Activated CD8-positive, alpha-beta T cell treated with anti-CD3 and anti-CD28 coated beads, Interleukin-2, amount 10 ng/mL, durations not matched to agents 7 days and 5 days (primary cell): ENCODE measurements around the gene GOLGB1. TPM values are rescaled to one million over a fixed set of nuclear protein-coding genes. Genes with fewer than 3 reads are reported as not detected.

Experiments used
- ATAC-seq: fragments of 150-1000 bp; cut with Tn5 transposase; one replicate; pipeline ENCODE4 v1.10.0; 2021; ENCODE audit warnings: moderate library complexity
- CTCF ChIA-PET: fragments of 350-600 bp; sonication (Branson Sonifier 250); formaldehyde crosslinking; loops from one replicate; lab custom pipeline; 2021; ENCODE audit warnings: antibody characterized with exemption; lab: Charles Lee
- POLR2A ChIA-PET: fragments of 350-600 bp; sonication (Branson Sonifier 250); formaldehyde crosslinking; loops from one replicate; lab custom pipeline; 2021; ENCODE audit warnings: antibody characterized with exemption; lab: Charles Lee
- DNase-seq: peaks from one replicate; pipeline ENCODE4 v3.0.0-alpha.2; 2020
- H3K27ac Mint-ChIP-seq: one replicate; pipeline ENCODE4 v1.8.0; 2021; ENCODE audit warnings: mild to moderate bottlenecking, mixed read lengths
- H3K27me3 Mint-ChIP-seq: one replicate; pipeline ENCODE4 v1.8.0; 2021; ENCODE audit warnings: low read depth, mixed read lengths
- H3K36me3 Mint-ChIP-seq: one replicate; pipeline ENCODE4 v1.8.0; 2021; ENCODE audit warnings: low read depth, mixed read lengths
- H3K4me1 Mint-ChIP-seq: one replicate; pipeline ENCODE4 v1.8.0; 2021; ENCODE audit warnings: low read depth, mixed read lengths
- H3K4me3 Mint-ChIP-seq: one replicate; pipeline ENCODE4 v1.8.0; 2021; ENCODE audit warnings: mild to moderate bottlenecking, mixed read lengths
- H3K9me3 Mint-ChIP-seq: one replicate; pipeline ENCODE4 v1.8.0; 2022; ENCODE audit warnings: mixed read lengths; ENCODE audit not compliant: insufficient read depth
- total RNA-seq, 2 experiments: library from RNA; stranded (reverse); gene quantifications; one replicate each; pipeline ENCODE4 v1.2.3, GENCODE V29; 2021

Gene GOLGB1
- total RNA-seq, 2 experiments from 2014 or later: 26.0 to 27.4 TPM

DNA sequence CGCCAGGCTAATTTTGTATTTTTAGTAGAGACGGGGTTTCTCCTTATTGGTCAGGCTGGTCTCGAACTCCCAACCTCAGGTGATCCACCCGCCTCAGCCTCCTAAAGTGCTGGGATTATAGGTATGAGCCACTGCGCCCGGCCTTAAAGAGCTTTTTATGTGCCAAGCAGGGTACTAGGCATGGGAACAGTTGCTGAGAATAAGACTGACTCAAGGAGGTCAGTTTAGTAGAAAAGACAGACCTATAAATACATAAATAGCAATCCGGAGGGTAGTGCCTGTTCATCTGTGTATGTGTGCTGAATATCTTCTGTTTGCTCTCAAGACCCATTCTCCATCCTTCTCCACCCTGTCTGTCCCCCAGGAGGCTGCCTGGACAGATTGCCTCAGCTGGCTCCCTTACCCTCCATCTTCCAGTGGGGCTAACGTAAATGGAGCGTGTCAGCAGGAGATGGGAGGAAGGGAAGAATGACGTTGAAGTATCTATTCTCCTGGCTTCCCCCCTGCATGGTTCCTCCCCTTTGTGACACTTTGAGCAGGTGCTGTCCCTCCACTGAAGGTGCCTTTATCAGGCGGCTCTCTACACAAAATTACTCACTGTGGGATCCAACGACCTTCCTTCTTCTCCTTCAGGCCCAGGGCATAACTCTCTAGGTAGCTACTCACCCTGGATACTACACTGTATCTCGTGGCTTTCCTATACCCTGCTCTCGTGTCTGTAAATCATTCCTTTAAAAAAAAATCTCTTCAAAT, 125.2 kb downstream of the GOLGB1 start:
- POLR2A ChIA-PET: no interaction called here
- no peak for DNase-seq

DNA sequence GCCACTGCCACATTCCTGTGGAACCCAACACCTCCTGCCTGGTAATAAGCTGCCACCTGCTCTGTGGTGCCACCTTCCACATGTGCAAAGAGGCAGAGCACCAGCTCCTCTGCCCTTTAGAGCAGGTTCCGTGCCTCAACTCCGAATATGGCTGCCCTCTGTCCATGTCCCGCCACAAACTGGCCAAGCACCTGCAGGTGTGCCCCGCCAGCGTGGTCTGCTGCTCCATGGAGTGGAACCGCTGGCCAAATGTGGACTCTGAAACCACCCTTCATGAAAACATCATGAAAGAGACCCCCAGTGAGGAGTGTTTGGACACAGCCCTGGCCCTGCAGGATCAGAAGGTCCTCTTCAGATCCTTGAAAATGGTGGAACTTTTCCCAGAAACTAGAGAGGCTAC, 128.1 kb downstream of the GOLGB1 start:
- Mint-ChIP-seq H3K4me1 (no peaks in the 10 kb centered on the region), H3K27ac (no peak overlapping the region), H3K9me3 (no peaks in the 10 kb centered on the region), H3K4me3 (no peak overlapping the region), H3K36me3 (no peaks in the 10 kb centered on the region), H3K27me3 (peaks cover 7% of the 10 kb centered on the region)
- no peak for ATAC-seq
- CTCF ChIA-PET: no interaction called here
- POLR2A ChIA-PET: no interaction called here
- DNase-seq: no peak

More for the DNA sequence above, 125.2 kb downstream of the GOLGB1 start:
- Mint-ChIP-seq H3K27me3 (peaks cover 2% of the 10 kb centered on the region), H3K4me1 (no peaks in the 10 kb centered on the region), H3K4me3 (no peak overlapping the region), H3K9me3 (no peaks in the 10 kb centered on the region), H3K36me3 (peaks cover 6% of the 10 kb centered on the region), H3K27ac (no peak overlapping the region)
- CTCF ChIA-PET: no interaction called here
- no peak for ATAC-seq

GRCh38 chr3:121619691-121620090, 129.8 kb downstream of the GOLGB1 start:
- Mint-ChIP-seq H3K27ac (no peak overlapping the region), H3K4me3 (no peak overlapping the region), H3K4me1 (no peaks in the 10 kb centered on the region), H3K27me3 (peaks cover 8% of the 10 kb centered on the region), H3K36me3 (no peaks in the 10 kb centered on the region), H3K9me3 (no peaks in the 10 kb centered on the region)
- ChIA-PET POLR2A (no interaction called here), CTCF (no interaction called here)
- no peak for ATAC-seq
- no peak for DNase-seq

Other genes with a start within 250 kb of the GOLGB1 start
- 10 to 100 TPM; 35.5 to 35.6 TPM for gene POLQ, start 203.8 kb downstream of the GOLGB1 start, total RNA-seq
- not detected for gene ARGFX, start 181.8 kb downstream of the GOLGB1 start, total RNA-seq
- gene FBXO40, start 156.4 kb downstream of the GOLGB1 start, total RNA-seq: not detected
- 100 to 1,000 TPM; 280 to 288 TPM for gene HCLS1, start 88.8 kb downstream of the GOLGB1 start, total RNA-seq
- 10 to 100 TPM; 35.8 to 40.2 TPM for gene IQCB1, start 85.3 kb upstream of the GOLGB1 start, total RNA-seq
- gene EAF2, start 85.5 kb upstream of the GOLGB1 start, total RNA-seq: 10 to 100 TPM; 12.8 to 13.1 TPM
- 1 to 10 TPM; 1.9 to 3.9 TPM for gene SLC15A2, start 144.7 kb upstream of the GOLGB1 start, total RNA-seq